DND-41 (cell line): ENCODE measurements around the gene DAGLA.

Experiments
- ATAC-seq: fragments of 200-7000 bp; cut with Tn5 transposase; 3 replicates; pipeline ENCODE4 v1.9.1; 2021; ENCODE audit warnings: low read depth; ENCODE audit not compliant: insufficient read depth
- DNase-seq: peaks from one replicate; pipeline ENCODE4 v3.0.0-alpha.2; 2020
- H2AFZ ChIP-seq: 2 replicates; pipeline ENCODE4 v1.6.0; 2012; ENCODE audit warnings: low read depth, low read length
- H3K27ac ChIP-seq: 2 replicates; pipeline ENCODE4 v1.5.1; 2012; ENCODE audit warnings: low read length, inconsistent platforms
- H3K27me3 ChIP-seq: fragments of 200-600 bp; sonication (generic); 2 replicates; pipeline ENCODE4 v1.6.0; 2012; ENCODE audit warnings: low read length, mild to moderate bottlenecking, inconsistent platforms; ENCODE audit not compliant: insufficient read depth, poor library complexity
- H3K36me3 ChIP-seq: 2 replicates; pipeline ENCODE4 v1.5.1; 2012; ENCODE audit warnings: low read length, inconsistent platforms; ENCODE audit not compliant: insufficient read depth
- H3K4me1 ChIP-seq: 2 replicates; pipeline ENCODE4 v1.5.1; 2012; ENCODE audit warnings: mild to moderate bottlenecking, low read length; ENCODE audit not compliant: insufficient read depth
- H3K4me2 ChIP-seq: 2 replicates; pipeline ENCODE4 v1.6.0; 2012; ENCODE audit warnings: mild to moderate bottlenecking, moderate library complexity, low read length, inconsistent platforms; ENCODE audit not compliant: insufficient read depth
- H3K4me3 ChIP-seq, 2 experiments: fragments of 200-600 bp in 1 of 2; shearing (Covaris generic) in 1 of 2; 2 replicates each; pipeline ENCODE4 v1.5.1; 2012 to 2016; ENCODE audit warnings: inconsistent platforms in 2 of 2, low read length in 2 of 2, mild to moderate bottlenecking in 2 of 2, low read depth in 1 of 2, moderate library complexity in 1 of 2
- H3K79me2 ChIP-seq: 2 replicates; pipeline ENCODE4 v1.6.0; 2012; ENCODE audit warnings: low read length, inconsistent platforms; ENCODE audit not compliant: insufficient read depth
- H3K9ac ChIP-seq: 2 replicates; pipeline ENCODE4 v1.6.0; 2012; ENCODE audit warnings: low read depth, mild to moderate bottlenecking, inconsistent platforms, low read length, moderate library complexity
- H3K9me3 ChIP-seq: 2 replicates; pipeline ENCODE4 v1.5.1; 2012; ENCODE audit warnings: low read length, moderate library complexity, mild to moderate bottlenecking, inconsistent platforms; ENCODE audit not compliant: insufficient read depth, severe bottlenecking
- H4K20me1 ChIP-seq: 2 replicates; pipeline ENCODE4 v1.6.0; 2012; ENCODE audit warnings: low read length; ENCODE audit not compliant: insufficient read depth
- CTCF ChIP-seq: IDR thresholded peaks from 2 replicates; pipeline ENCODE4 v1.5.1; 2012; ENCODE audit warnings: borderline replicate concordance, low read length, moderate library complexity, mild to moderate bottlenecking; ENCODE audit not compliant: poor library complexity, severe bottlenecking; ENCODE audit errors: extremely low read depth
- EZH2 ChIP-seq: IDR thresholded peaks from 3 replicates; pipeline ENCODE4 v1.6.1; 2012; ENCODE audit warnings: borderline replicate concordance, low read depth, mild to moderate bottlenecking, moderate library complexity, low read length, inconsistent platforms; ENCODE audit not compliant: severe bottlenecking

DAGLA gene

GRCh38 chr11:61738776-61739175, 58.6 kb downstream of the DAGLA start:
- no peaks in the 10 kb centered on the region for H3K36me3 ChIP-seq
- ATAC-seq (no peak), DNase-seq (no peak)
- no peak overlapping the region for H3K27ac ChIP-seq
- H3K27me3 ChIP-seq: no peaks in the 10 kb centered on the region
- H3K4me2 ChIP-seq: no peak overlapping the region
- no peak overlapping the region for H3K4me3 ChIP-seq
- no peaks in the 10 kb centered on the region for H3K79me2 ChIP-seq
- TF ChIP-seq EZH2 (no peak), CTCF (no peak)
- no peaks in the 10 kb centered on the region for H3K4me1 ChIP-seq
- H3K9me3 ChIP-seq: no peaks in the 10 kb centered on the region
- H3K9ac ChIP-seq: no peak overlapping the region
- H4K20me1 ChIP-seq: no peaks in the 10 kb centered on the region; the same call in 1 of the 2 replicates
- H2AFZ ChIP-seq: no peak overlapping the region

- Histone ChIP-seq H4K20me1 (no peaks in the 10 kb centered on the region; the same call in 1 of the 2 replicates), H3K9ac (no peak overlapping the region), H3K36me3 (no peaks in the 10 kb centered on the region), H3K79me2 (no peaks in the 10 kb centered on the region), H3K27me3 (no peaks in the 10 kb centered on the region), H3K27ac (no peak overlapping the region), H3K4me2 (no peak overlapping the region), H2AFZ (no peak overlapping the region), H3K4me1 (no peaks in the 10 kb centered on the region), H3K4me3 (no peak overlapping the region), H3K9me3 (no peaks in the 10 kb centered on the region)
- DNase-seq: no peak
- no peak for ATAC-seq
- TF ChIP-seq EZH2 (no peak), CTCF (no peak)
Measured at GRCh38 chr11:61739413-61739812, 59.2 kb downstream of the DAGLA start.

GRCh38 chr11:61739966-61740365, 59.8 kb downstream of the DAGLA start:
- Histone ChIP-seq H3K79me2 (no peaks in the 10 kb centered on the region), H3K27me3 (no peaks in the 10 kb centered on the region), H3K4me1 (no peaks in the 10 kb centered on the region), H3K9ac (no peak overlapping the region), H3K4me2 (no peak overlapping the region), H2AFZ (no peak overlapping the region), H3K27ac (no peak overlapping the region), H3K36me3 (no peaks in the 10 kb centered on the region), H3K4me3 (no peak overlapping the region), H4K20me1 (no peaks in the 10 kb centered on the region; the same call in 1 of the 2 replicates), H3K9me3 (no peaks in the 10 kb centered on the region)
- DNase-seq (no peak), ATAC-seq (no peak; the same call in 2 of the 3 replicates)
- TF ChIP-seq EZH2: no peak
- no peak for TF ChIP-seq CTCF

- Histone ChIP-seq H3K9ac (no peak overlapping the region), H3K27ac (no peak overlapping the region), H3K4me3 (no peak overlapping the region), H3K36me3 (no peaks in the 10 kb centered on the region), H3K79me2 (no peaks in the 10 kb centered on the region), H3K27me3 (no peaks in the 10 kb centered on the region), H2AFZ (no peak overlapping the region), H3K4me1 (no peaks in the 10 kb centered on the region), H3K9me3 (no peaks in the 10 kb centered on the region), H4K20me1 (no peaks in the 10 kb centered on the region; the same call in 1 of the 2 replicates), H3K4me2 (no peak overlapping the region)
- no peak for TF ChIP-seq CTCF
- no peak for TF ChIP-seq EZH2
- ATAC-seq (no peak), DNase-seq (no peak)
Measured at GRCh38 chr11:61742391-61742790, 62.2 kb downstream of the DAGLA start.
